CD14-positive monocyte (primary cell): Measurements from ENCODE around the gene DPYD. TPM values are rescaled to one million over a fixed set of nuclear protein-coding genes. Genes with fewer than 3 reads are reported as not detected.

ENCODE experiments used
- DNase-seq, 3 donors: peaks; one replicate each; pipeline ENCODE4 v3.0.0-alpha.2; 2011 to 2022
- H2AFZ ChIP-seq: 2 replicates; pipeline ENCODE4 v1.6.0; 2012; ENCODE audit warnings: mild to moderate bottlenecking, low read depth, low read length, inconsistent platforms; ENCODE audit not compliant: insufficient read depth, poor library complexity, severe bottlenecking
- H3K27ac ChIP-seq, 2 donors: 1 replicate in 1 of 2; 2 replicates in 1 of 2; pipeline ENCODE4 v1.5.1; 2012 to 2013; ENCODE audit warnings: low read length in 2 of 2, control low read depth in 1 of 2, inconsistent platforms in 1 of 2, low read depth in 1 of 2, mild to moderate bottlenecking in 1 of 2
- H3K27me3 ChIP-seq, 2 donors: one replicate each; pipeline versions ENCODE4 v1.6.0 to v1.6.1; 2011 to 2013; ENCODE audit warnings: low read length in 2 of 2; ENCODE audit not compliant: control insufficient read depth in 2 of 2, insufficient read depth in 2 of 2
- H3K36me3 ChIP-seq, 2 donors: replicated peaks in 1 of 2; 1 replicate in 1 of 2; 2 replicates in 1 of 2; pipeline versions ENCODE4 v1.5.1 to v1.6.1; 2012 to 2013; ENCODE audit warnings: low read length in 2 of 2, control low read depth in 1 of 2, inconsistent platforms in 1 of 2, mild to moderate bottlenecking in 1 of 2; ENCODE audit not compliant: insufficient read depth in 2 of 2, control insufficient read depth in 1 of 2
- H3K4me1 ChIP-seq, 2 donors: 1 replicate in 1 of 2; 2 replicates in 1 of 2; pipeline versions ENCODE4 v1.5.1 to v1.6.1; 2012 to 2013; ENCODE audit warnings: low read length in 2 of 2, control low read depth in 1 of 2, inconsistent platforms in 1 of 2, mild to moderate bottlenecking in 1 of 2, moderate library complexity in 1 of 2; ENCODE audit not compliant: insufficient read depth in 2 of 2, control insufficient read depth in 1 of 2
- H3K4me2 ChIP-seq: replicated peaks from 2 replicates; pipeline ENCODE3; 2012; ENCODE audit warnings: low read length, moderate library complexity, mild to moderate bottlenecking; ENCODE audit not compliant: poor library complexity, severe bottlenecking; ENCODE audit errors: extremely low read depth
- H3K4me3 ChIP-seq, 3 experiments: fragments of 200-600 bp in 1 of 3; sonication (generic) in 1 of 3; replicated peaks in 1 of 3; 1 replicate in 2 of 3; 2 replicates in 1 of 3; pipeline ENCODE4 v1.5.1; 2011 to 2013; ENCODE audit warnings: low read length in 3 of 3, mild to moderate bottlenecking in 3 of 3, control low read depth in 2 of 3, low read depth in 2 of 3, inconsistent platforms in 1 of 3, moderate library complexity in 1 of 3
- H3K79me2 ChIP-seq: 2 replicates; pipeline ENCODE4 v1.6.0; 2012; ENCODE audit warnings: mild to moderate bottlenecking, control low read depth, inconsistent platforms, low read length, moderate library complexity; ENCODE audit not compliant: insufficient read depth
- H3K9ac ChIP-seq: 2 replicates; pipeline ENCODE4 v1.6.0; 2017; ENCODE audit warnings: low read length, mild to moderate bottlenecking; ENCODE audit not compliant: insufficient read depth, poor library complexity, severe bottlenecking
- H3K9me3 ChIP-seq, 2 donors: replicated peaks in 1 of 2; 1 replicate in 1 of 2; 2 replicates in 1 of 2; pipeline versions ENCODE4 v1.5.1 to v1.6.1; 2012 to 2013; ENCODE audit warnings: low read length in 2 of 2, control low read depth in 1 of 2; ENCODE audit not compliant: control insufficient read depth in 1 of 2, insufficient read depth in 1 of 2
- H4K20me1 ChIP-seq: 2 replicates; pipeline ENCODE4 v1.6.0; 2012; ENCODE audit warnings: mild to moderate bottlenecking, low read length, control low read depth, moderate library complexity; ENCODE audit not compliant: insufficient read depth
- H3K27ac Mint-ChIP-seq, 7 donors: one replicate each; pipeline ENCODE4 v1.8.0; 2020; ENCODE audit warnings: mild to moderate bottlenecking in 7 of 7, mixed read lengths in 7 of 7, moderate library complexity in 6 of 7, inconsistent platforms in 2 of 7
- H3K27me3 Mint-ChIP-seq, 3 donors: one replicate each; pipeline ENCODE4 v1.8.0; 2021 to 2022; ENCODE audit warnings: low read depth in 3 of 3, mild to moderate bottlenecking in 3 of 3, mixed read lengths in 3 of 3, moderate library complexity in 3 of 3, inconsistent platforms in 1 of 3
- H3K36me3 Mint-ChIP-seq, 2 donors: one replicate each; pipeline ENCODE4 v1.8.0; 2020; ENCODE audit warnings: mixed read lengths in 2 of 2, inconsistent platforms in 1 of 2, mild to moderate bottlenecking in 1 of 2
- H3K4me1 Mint-ChIP-seq: one replicate; pipeline ENCODE4 v1.8.0; 2020; ENCODE audit warnings: mild to moderate bottlenecking, mixed read lengths
- H3K4me3 Mint-ChIP-seq, 2 donors: one replicate each; pipeline ENCODE4 v1.8.0; 2020; ENCODE audit warnings: mild to moderate bottlenecking in 2 of 2, mixed read lengths in 2 of 2, moderate library complexity in 1 of 2
- H3K9me3 Mint-ChIP-seq, 7 donors: one replicate each; pipeline ENCODE4 v1.8.0; 2020 to 2022; ENCODE audit warnings: mixed read lengths in 7 of 7, mild to moderate bottlenecking in 6 of 7, moderate library complexity in 6 of 7, inconsistent platforms in 2 of 7
- WGBS: methylation state at CpG from one replicate; pipeline ENCODE4 v1.1.5; 2013; ENCODE audit warnings: missing lambda C conversion rate; ENCODE audit not compliant: insufficient coverage; 5-methylcytosine and 5-hydroxymethylcytosine counted together
- intact Hi-C, 2 donors: fragments of 100-400 bp; cut with micrococcal nuclease; formaldehyde crosslinking; loops; one replicate each; pipeline versions ENCODE4 v1.15.0 to v1.15.1; 2023
- polyA plus RNA-seq, 3 donors: library from polyadenylated mRNA; depleted of rRNA in 1 of 3; unstranded in 2 of 3; stranded (reverse) in 1 of 3; fragments of 300-500 nt in 2 of 3; fragments of >200 nt in 1 of 3; fragmentation: Illumina TruSeq in 2 of 3; gene quantifications; 1 replicate in 2 of 3; 2 replicates in 1 of 3; pipeline ENCODE4 v1.2.3, GENCODE V29; 2012 to 2021
- TF ChIP-seq, protein P1 (sequence below): fragments of 200-600 bp; IDR thresholded peaks from one replicate; pipeline ENCODE4 v1.8.0; 2022; ENCODE audit warnings: antibody characterized with exemption, mild to moderate bottlenecking

DPYD gene
- polyA plus RNA-seq, 3 donors = 87.6 to 171 (median 144) TPM

DNA sequence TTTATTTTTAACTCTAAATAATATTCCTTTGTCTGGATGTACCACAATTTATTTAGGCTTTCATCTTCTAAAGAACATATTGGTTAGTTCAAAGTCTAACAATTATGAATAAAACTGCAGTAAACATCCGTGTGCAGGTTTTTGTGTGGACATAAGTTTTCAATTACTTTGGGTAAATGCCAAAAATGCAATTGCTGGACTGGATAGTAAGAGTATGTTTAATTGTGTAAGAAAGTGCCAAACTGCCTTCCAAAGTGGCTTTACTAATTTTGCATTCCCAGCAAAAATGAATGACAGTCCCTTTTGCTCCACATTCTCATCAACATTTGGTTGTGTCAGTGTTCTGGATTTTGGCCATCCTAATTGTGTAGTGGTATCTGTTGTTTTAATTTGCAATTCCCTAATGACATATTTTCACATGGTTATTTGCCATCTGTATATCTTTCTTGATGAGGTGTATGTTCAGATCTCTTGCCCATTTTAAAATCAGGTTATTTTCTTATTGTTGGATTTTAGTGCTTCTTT is 113.8 kb downstream of the DPYD start:
- peaks cover 98% of the 10 kb centered on the region for H4K20me1 ChIP-seq
- H2AFZ ChIP-seq = no peak overlapping the region
- peaks cover 7% of the 10 kb centered on the region for H3K4me1 Mint-ChIP-seq
- WGBS = no CpG with 5 or more reads among the region's 1 CpG
- H3K9me3 ChIP-seq = no peaks in the 10 kb centered on the region
- H3K36me3 ChIP-seq = peaks cover 0 to 28% of the 10 kb centered on the region in 2 donors
- no peak overlapping the region for H3K4me3 ChIP-seq
- H3K36me3 Mint-ChIP-seq = peaks cover 28 to 29% of the 10 kb centered on the region in 2 donors
- no peak overlapping the region for H3K4me3 Mint-ChIP-seq
- H3K9ac ChIP-seq = no peak overlapping the region
- TF ChIP-seq, protein P1, sequence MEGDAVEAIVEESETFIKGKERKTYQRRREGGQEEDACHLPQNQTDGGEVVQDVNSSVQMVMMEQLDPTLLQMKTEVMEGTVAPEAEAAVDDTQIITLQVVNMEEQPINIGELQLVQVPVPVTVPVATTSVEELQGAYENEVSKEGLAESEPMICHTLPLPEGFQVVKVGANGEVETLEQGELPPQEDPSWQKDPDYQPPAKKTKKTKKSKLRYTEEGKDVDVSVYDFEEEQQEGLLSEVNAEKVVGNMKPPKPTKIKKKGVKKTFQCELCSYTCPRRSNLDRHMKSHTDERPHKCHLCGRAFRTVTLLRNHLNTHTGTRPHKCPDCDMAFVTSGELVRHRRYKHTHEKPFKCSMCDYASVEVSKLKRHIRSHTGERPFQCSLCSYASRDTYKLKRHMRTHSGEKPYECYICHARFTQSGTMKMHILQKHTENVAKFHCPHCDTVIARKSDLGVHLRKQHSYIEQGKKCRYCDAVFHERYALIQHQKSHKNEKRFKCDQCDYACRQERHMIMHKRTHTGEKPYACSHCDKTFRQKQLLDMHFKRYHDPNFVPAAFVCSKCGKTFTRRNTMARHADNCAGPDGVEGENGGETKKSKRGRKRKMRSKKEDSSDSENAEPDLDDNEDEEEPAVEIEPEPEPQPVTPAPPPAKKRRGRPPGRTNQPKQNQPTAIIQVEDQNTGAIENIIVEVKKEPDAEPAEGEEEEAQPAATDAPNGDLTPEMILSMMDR = no peak
- H3K4me2 ChIP-seq = no peak overlapping the region
- intact Hi-C loops = no loop called here
- peaks cover 18% of the 10 kb centered on the region for H3K79me2 ChIP-seq
- H3K27me3 ChIP-seq = no peaks in the 10 kb centered on the region
- no peaks in the 10 kb centered on the region for H3K4me1 ChIP-seq
- peaks cover 0 to 1% (median 0%) of the 10 kb centered on the region in 3 donors for H3K27me3 Mint-ChIP-seq
- H3K27ac Mint-ChIP-seq = no peak overlapping the region
- DNase-seq = no peak
- H3K9me3 Mint-ChIP-seq = peaks cover 0 to 2% (median 0%) of the 10 kb centered on the region in 7 donors
- no peak overlapping the region for H3K27ac ChIP-seq

DNA sequence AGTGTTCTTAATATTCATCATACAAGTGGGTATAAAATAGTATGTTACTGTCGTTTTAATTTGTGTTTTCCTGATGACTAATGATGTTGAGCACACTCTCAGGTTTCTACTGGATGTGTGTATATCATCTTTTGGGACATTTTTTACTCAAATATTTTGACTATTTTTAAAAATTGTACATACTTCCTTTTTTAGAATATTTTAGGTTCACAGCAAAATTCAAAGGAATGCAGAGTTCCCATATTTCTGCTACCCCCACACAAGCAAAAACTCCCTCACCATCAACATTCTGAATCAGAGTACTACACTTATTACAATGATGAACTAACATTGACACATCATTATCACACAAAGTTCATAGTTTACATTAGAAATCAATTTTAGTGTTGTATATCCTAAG is 114.5 kb downstream of the DPYD start:
- Mint-ChIP-seq H3K27me3 (peaks cover 0 to 1% (median 0%) of the 10 kb centered on the region in 3 donors), H3K4me3 (no peak overlapping the region)

More for the DNA sequence above, 114.5 kb downstream of the DPYD start:
- H3K36me3 Mint-ChIP-seq = peaks cover 30% of the 10 kb centered on the region in 2 donors
- Histone ChIP-seq H3K27ac (no peak overlapping the region), H3K9ac (no peak overlapping the region), H3K36me3 (peaks cover 0 to 28% of the 10 kb centered on the region in 2 donors), H3K9me3 (no peaks in the 10 kb centered on the region), H3K4me3 (no peak overlapping the region), H4K20me1 (peaks cover 98% of the 10 kb centered on the region), H3K79me2 (peaks cover 20% of the 10 kb centered on the region), H3K27me3 (no peaks in the 10 kb centered on the region), H2AFZ (no peak overlapping the region), H3K4me2 (no peak overlapping the region), H3K4me1 (no peaks in the 10 kb centered on the region)
- intact Hi-C loops = no loop called here
- peaks cover 0 to 2% (median 0%) of the 10 kb centered on the region in 7 donors for H3K9me3 Mint-ChIP-seq
- no CpG with 5 or more reads among the region's 1 CpG for WGBS
- TF ChIP-seq, protein P1 = no peak
- H3K4me1 Mint-ChIP-seq = peaks cover 7% of the 10 kb centered on the region
- peak overlapping the region in 2 of 7 donors; percentile 1 to 30 for H3K27ac Mint-ChIP-seq
- no peak for DNase-seq
